ENCODE data around the gene DDO. TPM values are rescaled to one million over a fixed set of nuclear protein-coding genes. Genes with fewer than 3 reads are reported as not detected.
"Not testable (repeated sequence)": the region's sequence is repeated elsewhere in the genome, so short reads cannot be mapped to it uniquely, and the experiment has no call there.

DDO gene
- polyA plus RNA-seq, 1 donor from 2014 or later = not detected

- H3F3A ChIP-seq (ENCODE audit: insufficient read depth, low read length, poor library complexity, severe bottlenecking) = no peaks in the 10 kb centered on the region
- TF ChIP-seq TAF1 (IDR thresholded peaks at IDR 0.05; ENCODE audit: low read depth) (no peak), RAD21 (conservative IDR thresholded peaks at IDR 0.05) (no peak), EZH2 (IDR thresholded peaks at IDR 0.05; ENCODE audit: borderline replicate concordance, insufficient read depth, low read length, poor library complexity, severe bottlenecking) (no peak), POLR2AphosphoS5 (IDR thresholded peaks at IDR 0.05) (no peak), MXI1 (conservative IDR thresholded peaks at IDR 0.05; ENCODE audit: poor library complexity, severe bottlenecking) (no peak), SMC3 (conservative IDR thresholded peaks at IDR 0.05; ENCODE audit: poor library complexity) (no peak), EP300 (conservative IDR thresholded peaks at IDR 0.05; ENCODE audit: poor library complexity, severe bottlenecking) (no peak)
- TF ChIP-seq, protein P1, sequence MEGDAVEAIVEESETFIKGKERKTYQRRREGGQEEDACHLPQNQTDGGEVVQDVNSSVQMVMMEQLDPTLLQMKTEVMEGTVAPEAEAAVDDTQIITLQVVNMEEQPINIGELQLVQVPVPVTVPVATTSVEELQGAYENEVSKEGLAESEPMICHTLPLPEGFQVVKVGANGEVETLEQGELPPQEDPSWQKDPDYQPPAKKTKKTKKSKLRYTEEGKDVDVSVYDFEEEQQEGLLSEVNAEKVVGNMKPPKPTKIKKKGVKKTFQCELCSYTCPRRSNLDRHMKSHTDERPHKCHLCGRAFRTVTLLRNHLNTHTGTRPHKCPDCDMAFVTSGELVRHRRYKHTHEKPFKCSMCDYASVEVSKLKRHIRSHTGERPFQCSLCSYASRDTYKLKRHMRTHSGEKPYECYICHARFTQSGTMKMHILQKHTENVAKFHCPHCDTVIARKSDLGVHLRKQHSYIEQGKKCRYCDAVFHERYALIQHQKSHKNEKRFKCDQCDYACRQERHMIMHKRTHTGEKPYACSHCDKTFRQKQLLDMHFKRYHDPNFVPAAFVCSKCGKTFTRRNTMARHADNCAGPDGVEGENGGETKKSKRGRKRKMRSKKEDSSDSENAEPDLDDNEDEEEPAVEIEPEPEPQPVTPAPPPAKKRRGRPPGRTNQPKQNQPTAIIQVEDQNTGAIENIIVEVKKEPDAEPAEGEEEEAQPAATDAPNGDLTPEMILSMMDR (IDR thresholded peaks at IDR 0.05; ENCODE audit: poor library complexity, severe bottlenecking) = no peak
- TF ChIP-seq, protein P2, sequence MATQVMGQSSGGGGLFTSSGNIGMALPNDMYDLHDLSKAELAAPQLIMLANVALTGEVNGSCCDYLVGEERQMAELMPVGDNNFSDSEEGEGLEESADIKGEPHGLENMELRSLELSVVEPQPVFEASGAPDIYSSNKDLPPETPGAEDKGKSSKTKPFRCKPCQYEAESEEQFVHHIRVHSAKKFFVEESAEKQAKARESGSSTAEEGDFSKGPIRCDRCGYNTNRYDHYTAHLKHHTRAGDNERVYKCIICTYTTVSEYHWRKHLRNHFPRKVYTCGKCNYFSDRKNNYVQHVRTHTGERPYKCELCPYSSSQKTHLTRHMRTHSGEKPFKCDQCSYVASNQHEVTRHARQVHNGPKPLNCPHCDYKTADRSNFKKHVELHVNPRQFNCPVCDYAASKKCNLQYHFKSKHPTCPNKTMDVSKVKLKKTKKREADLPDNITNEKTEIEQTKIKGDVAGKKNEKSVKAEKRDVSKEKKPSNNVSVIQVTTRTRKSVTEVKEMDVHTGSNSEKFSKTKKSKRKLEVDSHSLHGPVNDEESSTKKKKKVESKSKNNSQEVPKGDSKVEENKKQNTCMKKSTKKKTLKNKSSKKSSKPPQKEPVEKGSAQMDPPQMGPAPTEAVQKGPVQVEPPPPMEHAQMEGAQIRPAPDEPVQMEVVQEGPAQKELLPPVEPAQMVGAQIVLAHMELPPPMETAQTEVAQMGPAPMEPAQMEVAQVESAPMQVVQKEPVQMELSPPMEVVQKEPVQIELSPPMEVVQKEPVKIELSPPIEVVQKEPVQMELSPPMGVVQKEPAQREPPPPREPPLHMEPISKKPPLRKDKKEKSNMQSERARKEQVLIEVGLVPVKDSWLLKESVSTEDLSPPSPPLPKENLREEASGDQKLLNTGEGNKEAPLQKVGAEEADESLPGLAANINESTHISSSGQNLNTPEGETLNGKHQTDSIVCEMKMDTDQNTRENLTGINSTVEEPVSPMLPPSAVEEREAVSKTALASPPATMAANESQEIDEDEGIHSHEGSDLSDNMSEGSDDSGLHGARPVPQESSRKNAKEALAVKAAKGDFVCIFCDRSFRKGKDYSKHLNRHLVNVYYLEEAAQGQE (IDR thresholded peaks at IDR 0.05; ENCODE audit: borderline replicate concordance) = no peak
- no peak overlapping the region for H3K27ac ChIP-seq (ENCODE audit: low read length)
- no peaks in the 10 kb centered on the region for H3K36me3 ChIP-seq (ENCODE audit: insufficient read depth, low read length)
- H3K4me3 ChIP-seq (ENCODE audit: low read length) = no peak overlapping the region
- H3K79me2 ChIP-seq (replicated peaks; ENCODE audit: insufficient read depth, low read length) = no peaks in the 10 kb centered on the region
- H2AFZ ChIP-seq (ENCODE audit: low read depth, low read length) = no peak overlapping the region
- H4K20me1 ChIP-seq (ENCODE audit: insufficient read depth) = no peaks in the 10 kb centered on the region
- H3K27me3 ChIP-seq (ENCODE audit: insufficient read depth, low read depth, low read length) = no peaks in the 10 kb centered on the region
- H3K9me3 ChIP-seq (ENCODE audit: low read length) = no peaks in the 10 kb centered on the region
- H3K9me2 ChIP-seq (ENCODE audit: insufficient read depth, low read length) = no peaks in the 10 kb centered on the region
- H3K4me2 ChIP-seq (ENCODE audit: low read length) = no peak overlapping the region
- no peak overlapping the region for H3K9ac ChIP-seq (ENCODE audit: low read length)
These were observed 63.4 kb downstream of the DDO start for GRCh38 chr6:110351986-110352385.

GRCh38 chr6:110351546-110351945 is 63.8 kb downstream of the DDO start:
- H4K20me1 ChIP-seq (ENCODE audit: insufficient read depth) = no peaks in the 10 kb centered on the region
- no peaks in the 10 kb centered on the region for H3K36me3 ChIP-seq (ENCODE audit: insufficient read depth, low read length)
- no peaks in the 10 kb centered on the region for H3K27me3 ChIP-seq (ENCODE audit: insufficient read depth, low read depth, low read length)
- no peaks in the 10 kb centered on the region for H3K79me2 ChIP-seq (replicated peaks; ENCODE audit: insufficient read depth, low read length)
- TF ChIP-seq EZH2 (IDR thresholded peaks at IDR 0.05; ENCODE audit: borderline replicate concordance, insufficient read depth, low read length, poor library complexity, severe bottlenecking) = no peak
- no peak overlapping the region for H3K9ac ChIP-seq (ENCODE audit: low read length)
- no peak overlapping the region for H3K4me2 ChIP-seq (ENCODE audit: low read length)
- no peak overlapping the region for H3K4me3 ChIP-seq (ENCODE audit: low read length)
- no peak overlapping the region for H3K27ac ChIP-seq (ENCODE audit: low read length)
- no peaks in the 10 kb centered on the region for H3F3A ChIP-seq (ENCODE audit: insufficient read depth, low read length, poor library complexity, severe bottlenecking)
- no peaks in the 10 kb centered on the region for H3K9me3 ChIP-seq (ENCODE audit: low read length)
- H2AFZ ChIP-seq (ENCODE audit: low read depth, low read length) = no peak overlapping the region
- no peaks in the 10 kb centered on the region for H3K9me2 ChIP-seq (ENCODE audit: insufficient read depth, low read length)

GRCh38 chr6:110350593-110350992 is 64.8 kb downstream of the DDO start:
- not testable (repeated sequence) for H3K27me3 ChIP-seq (ENCODE audit: insufficient read depth, low read depth, low read length); H3K9me2 ChIP-seq (ENCODE audit: insufficient read depth, low read length); H3F3A ChIP-seq (ENCODE audit: insufficient read depth, low read length, poor library complexity, severe bottlenecking); H3K9me3 ChIP-seq (ENCODE audit: low read length); H3K4me3 ChIP-seq (ENCODE audit: low read length); H3K27ac ChIP-seq (ENCODE audit: low read length); H2AFZ ChIP-seq (ENCODE audit: low read depth, low read length); H3K36me3 ChIP-seq (ENCODE audit: insufficient read depth, low read length); H3K4me2 ChIP-seq (ENCODE audit: low read length); H3K79me2 ChIP-seq (replicated peaks; ENCODE audit: insufficient read depth, low read length); H3K9ac ChIP-seq (ENCODE audit: low read length); H4K20me1 ChIP-seq (ENCODE audit: insufficient read depth)

Data from neural cell (in vitro differentiated cells).